Liver (tissue), 2 donors: Measurements from ENCODE around the gene HEATR5B.
"Not testable (repeated sequence)": the region's sequence is repeated elsewhere in the genome, so short reads cannot be mapped to it uniquely, and the experiment has no call there.

Experiments used
- JUND ChIP-seq, 2 donors: IDR thresholded peaks; 2 replicates each; pipeline ENCODE4 v1.6.1; 2016; ENCODE audit warnings: antibody characterized with exemption in 2 of 2
- RAD21 ChIP-seq, 2 donors: IDR thresholded peaks; 2 replicates each; pipeline ENCODE4 v1.6.1; 2016; ENCODE audit warnings: antibody characterized with exemption in 2 of 2, mild to moderate bottlenecking in 2 of 2
- YY1 ChIP-seq: IDR thresholded peaks from 2 replicates; pipeline ENCODE4 v1.6.1; 2016; ENCODE audit warnings: antibody characterized with exemption, mild to moderate bottlenecking
- TF ChIP-seq, protein P1 (sequence below): IDR thresholded peaks from 2 replicates; pipeline ENCODE4 v1.6.1; 2016; ENCODE audit warnings: antibody characterized with exemption
- donor health status: healthy.

DNA sequence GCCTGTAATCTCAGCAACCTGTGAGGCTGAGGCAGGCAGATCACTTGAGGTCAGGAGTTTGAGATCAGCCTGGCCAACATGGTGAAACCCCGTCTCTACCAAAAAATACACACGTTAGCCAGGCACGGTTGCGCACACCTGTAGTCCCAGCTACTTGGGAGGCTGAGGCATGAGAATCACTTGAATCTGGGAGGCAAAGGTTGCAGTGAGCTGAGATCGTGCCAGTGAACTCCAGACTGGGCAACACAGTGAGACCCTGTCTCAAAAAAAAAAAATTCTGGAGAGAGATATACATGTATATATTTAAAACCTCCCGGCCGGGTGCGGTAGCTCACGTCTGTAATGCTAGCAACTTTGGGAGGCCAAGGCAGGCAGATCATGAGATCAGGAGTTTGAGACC, 84.8 kb downstream of the HEATR5B start:
- TF ChIP-seq, protein P1, sequence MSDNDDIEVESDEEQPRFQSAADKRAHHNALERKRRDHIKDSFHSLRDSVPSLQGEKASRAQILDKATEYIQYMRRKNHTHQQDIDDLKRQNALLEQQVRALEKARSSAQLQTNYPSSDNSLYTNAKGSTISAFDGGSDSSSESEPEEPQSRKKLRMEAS, result not testable (repeated sequence)
- TF ChIP-seq JUND (IDR thresholded peaks at IDR 0.05); RAD21 (IDR thresholded peaks at IDR 0.05); YY1: not testable (repeated sequence)
